HTR-8/SVneo (cell line): ENCODE results near the gene CBR4.
A peak's percentile ranks its signal among the peaks of the same experiment; 100 is the strongest.

Experiments used
- DNase-seq: peaks from one replicate; pipeline ENCODE4 v3.0.0; 2011; ENCODE audit warnings: low spot score, mixed read lengths; ENCODE audit not compliant: insufficient read length
- FAIRE-seq: peaks from 2 replicates; lab custom pipeline; 2011; peaks lifted over from hg19 to GRCh38; lab: Jason Lieb, UNC

Gene CBR4

DNA sequence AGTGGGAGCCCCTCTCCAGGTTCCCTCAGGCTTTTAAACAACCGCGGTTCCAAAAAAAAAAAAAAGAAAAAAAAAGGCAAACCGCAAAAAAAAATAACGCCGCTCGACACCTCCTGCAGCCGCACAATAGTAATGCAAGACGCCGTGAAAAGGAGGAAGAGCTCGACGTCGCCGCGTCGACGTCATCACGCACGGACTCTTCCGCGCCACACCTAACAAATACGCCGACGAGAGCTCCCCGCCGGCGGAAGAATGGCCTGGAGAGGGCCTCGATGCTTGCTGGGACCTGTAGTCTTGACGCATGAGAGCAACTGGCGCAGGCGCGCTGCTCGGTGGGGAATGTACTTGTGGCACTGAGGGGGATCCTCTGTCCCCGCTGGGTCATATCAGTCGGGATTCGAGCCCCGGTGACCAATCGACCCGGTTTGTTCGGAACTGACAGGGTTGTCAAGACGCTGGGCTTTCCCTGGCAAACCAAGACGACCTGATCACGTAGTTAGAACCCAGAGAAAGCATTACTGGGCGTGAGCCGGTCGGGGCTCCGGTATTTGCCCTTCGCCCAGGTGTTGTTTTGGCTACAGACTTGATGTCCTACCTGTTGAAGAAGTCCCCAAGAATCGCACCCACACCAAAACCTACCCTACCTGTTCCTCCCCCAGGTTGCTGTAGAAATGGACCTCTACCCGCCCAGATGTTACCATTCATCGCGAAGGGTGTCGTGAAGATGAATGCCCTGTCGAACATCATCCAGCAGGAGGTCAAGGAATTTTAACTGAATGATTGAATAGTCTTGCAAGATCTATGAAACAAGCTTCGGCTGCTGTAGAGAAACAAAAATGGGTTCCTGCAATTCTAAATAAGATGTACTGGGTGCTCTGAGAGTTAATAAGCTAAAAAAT is at the start of gene CBR4:
Gene CBR4 (minus strand): TSS at position 131 of the 899 bp plus-strand sequence. CDS start 166 bp downstream, outside the sequence.
- DNase-seq (peak; percentile 95), FAIRE-seq (peak; percentile 99)

DNA sequence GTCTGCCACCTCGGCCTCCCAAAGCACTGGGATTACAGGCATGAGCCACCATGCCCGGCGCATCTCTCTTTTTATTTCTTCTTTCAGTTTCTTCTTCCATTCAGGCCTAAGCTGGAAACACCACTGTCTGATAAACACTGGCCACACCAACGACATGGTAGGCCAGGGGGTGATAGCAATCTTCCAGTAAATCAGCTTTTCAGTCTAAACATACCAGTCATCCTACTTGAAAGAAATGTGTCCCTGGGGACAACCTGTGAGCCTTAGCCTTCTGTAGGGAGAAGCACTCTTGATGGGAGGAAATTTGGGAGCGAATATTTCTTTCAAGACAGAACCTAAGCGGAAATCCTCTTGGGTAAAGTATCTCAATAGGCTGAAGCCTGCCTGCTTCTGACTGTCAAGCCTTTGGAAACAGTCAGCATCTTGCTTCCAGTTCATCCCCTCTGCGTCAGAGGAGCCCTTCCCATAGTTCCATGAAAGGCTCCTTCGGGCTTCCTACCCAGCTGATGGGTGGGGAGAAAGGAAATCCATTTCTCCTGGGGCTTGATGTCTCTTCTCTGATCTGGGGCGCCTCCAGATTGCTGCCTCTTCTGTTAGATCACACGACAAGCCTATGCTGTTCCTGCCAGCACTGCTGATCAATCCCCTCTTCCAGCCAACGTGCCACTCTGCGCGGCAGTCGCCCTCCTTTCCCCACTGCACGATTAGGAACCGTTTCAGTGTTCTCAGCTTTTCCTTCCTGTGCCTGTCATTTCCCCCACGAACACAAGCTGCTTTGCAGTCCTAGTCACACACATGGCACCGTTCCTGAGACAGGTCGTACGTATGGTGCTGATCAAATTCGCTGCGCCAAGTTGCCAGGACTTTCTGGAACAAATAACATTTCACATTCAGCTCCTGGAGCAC is 49.5 kb upstream of the CBR4 start:
- peak; percentile 44 for FAIRE-seq
- no peak for DNase-seq

GRCh38 chr4:169058312-169058711 is 48.3 kb upstream of the CBR4 start:
- DNase-seq (no peak), FAIRE-seq (no peak)

GRCh38 chr4:169054879-169055278 is 44.8 kb upstream of the CBR4 start:
- DNase-seq, result no peak
- FAIRE-seq, result no peak

GRCh38 chr4:169052594-169052945 is 42.5 kb upstream of the CBR4 start:
- no peak for FAIRE-seq

DNA sequence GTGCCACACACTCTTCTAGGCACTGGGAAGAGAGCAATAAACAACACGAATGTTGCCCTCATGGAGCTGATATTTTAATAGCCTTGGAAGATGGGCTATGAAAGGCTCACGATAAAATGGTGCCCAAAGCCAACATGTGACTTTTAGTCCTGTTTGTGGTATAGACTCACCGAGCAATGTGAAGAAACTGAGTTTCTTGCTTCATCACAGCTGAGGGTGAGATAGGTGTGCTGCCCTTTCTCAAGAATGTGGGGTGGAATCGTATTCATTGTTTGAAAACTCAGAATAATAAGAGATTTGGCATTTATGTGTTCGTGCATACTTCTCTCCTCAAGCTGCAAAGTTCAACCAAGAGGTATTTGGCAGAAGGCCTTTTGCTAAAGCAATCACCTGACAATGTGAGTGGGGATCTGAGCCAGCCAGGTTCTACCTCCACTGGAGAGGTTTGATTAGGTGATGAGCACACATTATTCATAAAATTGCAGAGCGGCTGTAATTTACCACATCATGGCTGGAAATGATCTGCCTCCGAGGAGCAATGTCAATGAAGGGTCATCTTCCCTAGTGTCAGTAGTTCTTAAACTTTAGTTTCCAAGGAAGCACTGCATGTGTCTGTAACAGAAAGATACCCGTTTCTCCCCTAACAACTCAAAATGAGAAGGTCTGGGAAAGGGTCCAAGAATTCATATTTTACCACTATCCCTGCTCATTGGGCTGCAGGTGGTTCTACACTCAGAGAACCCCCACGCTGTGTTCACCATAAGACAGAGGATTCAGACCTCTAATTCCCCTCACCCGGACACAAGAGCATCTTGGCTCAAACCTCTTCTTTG is 41.9 kb upstream of the CBR4 start:
- DNase-seq (no peak), FAIRE-seq (peak; percentile 44)

More at GRCh38 chr4:169052594-169052945, 42.5 kb upstream of the CBR4 start:
- no peak for DNase-seq

DNA sequence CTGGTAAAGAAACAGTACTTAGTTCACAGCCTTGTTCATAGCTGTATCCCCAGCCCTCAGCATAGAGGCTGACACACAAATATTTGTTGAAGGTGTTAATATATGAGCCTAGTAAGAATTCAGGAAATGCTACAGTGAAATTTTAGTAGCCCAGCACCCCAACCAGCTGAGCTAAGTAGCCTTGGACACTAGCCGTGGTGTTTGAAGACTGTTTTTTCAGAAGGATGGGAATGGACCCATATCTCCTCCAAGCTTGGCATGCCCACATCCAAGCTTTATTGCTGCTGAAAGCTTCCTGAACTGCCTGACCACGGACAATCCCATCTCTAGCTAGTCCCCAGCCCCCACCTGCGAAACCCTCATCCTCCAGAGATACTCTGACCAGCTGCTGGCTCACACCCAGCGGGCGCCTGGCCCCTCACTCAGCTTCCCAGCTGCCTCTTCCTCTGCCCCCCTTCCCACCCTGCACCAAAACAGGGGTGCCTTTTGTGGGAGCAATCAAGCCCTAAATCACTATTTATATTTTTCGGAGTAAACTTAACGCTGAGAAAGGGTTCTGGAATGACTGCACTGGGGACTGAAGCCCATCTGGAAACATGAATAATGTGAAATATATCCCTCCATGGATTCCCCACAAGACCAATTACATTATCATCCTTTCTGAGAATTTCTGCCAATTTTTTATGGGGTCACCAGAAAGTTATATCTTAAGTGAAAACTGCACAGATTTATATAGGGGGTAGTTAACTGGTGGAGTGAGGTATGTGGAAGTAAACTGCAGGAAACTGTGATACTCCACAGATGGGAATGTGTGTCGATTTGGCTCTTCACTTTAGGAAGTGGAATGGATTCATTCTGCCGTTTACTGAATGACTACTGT is 41.1 kb upstream of the CBR4 start:
- no peak for FAIRE-seq
- DNase-seq, result no peak

- FAIRE-seq, result peak; percentile 49
These were observed 40.2 kb upstream of the CBR4 start for GRCh38 chr4:169050284-169050683.

GRCh38 chr4:169048868-169049414 is 38.9 kb upstream of the CBR4 start:
- DNase-seq (no peak), FAIRE-seq (no peak)

More at GRCh38 chr4:169050284-169050683, 40.2 kb upstream of the CBR4 start:
- DNase-seq, result no peak

DNA sequence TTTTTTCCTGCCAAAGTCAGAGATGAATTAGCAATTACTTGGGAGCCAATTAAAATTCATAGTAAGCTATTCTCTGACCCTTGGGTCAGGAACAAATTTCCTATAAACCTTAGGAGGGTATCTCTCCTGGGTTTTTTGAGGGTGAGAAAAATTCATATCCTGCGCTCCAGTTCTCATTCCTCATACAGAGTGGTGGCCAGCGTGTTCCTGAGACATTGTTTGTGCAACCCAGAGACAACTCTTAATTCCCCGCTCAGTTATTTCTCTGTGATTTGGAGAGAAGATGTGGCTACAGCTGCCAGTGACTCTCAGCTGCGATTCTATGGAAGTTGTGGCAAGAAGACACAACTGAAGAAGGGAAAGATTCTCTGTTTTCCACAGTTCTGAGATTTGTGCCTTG is 37.9 kb upstream of the CBR4 start:
- no peak for DNase-seq
- FAIRE-seq, result no peak

- FAIRE-seq, result peak; percentile 62
- DNase-seq, result peak; percentile 18
These were observed 36.0 kb upstream of the CBR4 start for GRCh38 chr4:169045862-169046584.

DNA sequence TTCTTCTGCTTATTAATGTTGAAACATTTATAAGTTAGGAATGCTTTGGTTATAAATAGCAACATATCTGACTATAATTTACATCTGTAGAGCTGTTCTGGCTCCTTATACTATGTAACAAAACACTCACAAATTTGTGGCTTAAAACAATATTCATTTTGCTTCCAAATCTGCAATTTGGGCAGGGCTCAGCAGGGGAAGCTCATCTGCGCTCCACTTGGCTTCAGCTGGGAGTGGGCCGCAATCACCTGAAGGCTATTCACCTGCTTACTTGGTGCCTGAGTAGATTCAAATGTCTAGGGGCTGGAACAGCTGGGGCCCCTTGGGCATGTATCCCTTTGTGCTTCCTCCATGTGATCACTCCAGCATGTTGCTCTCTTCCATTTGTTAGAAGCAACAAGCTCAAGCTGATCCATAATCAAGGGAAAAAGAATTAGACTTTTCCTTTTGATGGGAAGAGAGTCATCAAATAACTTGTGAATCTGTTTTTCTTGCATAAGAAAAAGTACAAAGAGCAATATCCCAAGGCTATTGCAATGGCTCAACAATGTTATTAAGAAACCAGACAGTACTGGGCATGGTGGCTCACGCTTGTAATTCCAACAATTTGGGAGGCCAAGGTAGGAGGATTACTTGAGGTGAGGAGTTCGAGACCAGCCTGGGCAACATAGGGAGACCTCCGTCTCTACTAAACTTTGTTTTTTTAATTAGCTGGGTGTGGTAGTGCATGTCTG is 34.8 kb upstream of the CBR4 start:
- FAIRE-seq, result no peak

DNA sequence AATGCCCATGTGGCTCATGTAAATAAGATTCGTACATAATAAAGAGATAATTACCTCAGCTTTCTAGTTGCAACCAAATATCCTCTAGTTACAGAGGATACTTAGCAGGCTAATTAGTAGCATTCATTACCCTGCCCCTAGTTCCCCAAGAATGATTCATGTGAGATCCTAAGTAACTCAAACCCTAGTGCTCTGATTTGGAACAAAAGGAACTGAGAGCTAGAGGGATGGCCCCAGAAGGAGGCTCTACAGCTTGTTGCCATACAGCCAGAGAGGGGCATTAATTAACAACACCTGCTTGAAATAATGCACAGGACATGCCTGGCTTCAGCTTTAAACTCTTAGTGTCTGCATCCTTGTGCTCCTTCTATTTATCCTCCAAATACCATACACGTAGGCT is 32.6 kb upstream of the CBR4 start:
- FAIRE-seq, result no peak
- no peak for DNase-seq

More for the DNA sequence above, 34.8 kb upstream of the CBR4 start:
- DNase-seq, result no peak

DNA sequence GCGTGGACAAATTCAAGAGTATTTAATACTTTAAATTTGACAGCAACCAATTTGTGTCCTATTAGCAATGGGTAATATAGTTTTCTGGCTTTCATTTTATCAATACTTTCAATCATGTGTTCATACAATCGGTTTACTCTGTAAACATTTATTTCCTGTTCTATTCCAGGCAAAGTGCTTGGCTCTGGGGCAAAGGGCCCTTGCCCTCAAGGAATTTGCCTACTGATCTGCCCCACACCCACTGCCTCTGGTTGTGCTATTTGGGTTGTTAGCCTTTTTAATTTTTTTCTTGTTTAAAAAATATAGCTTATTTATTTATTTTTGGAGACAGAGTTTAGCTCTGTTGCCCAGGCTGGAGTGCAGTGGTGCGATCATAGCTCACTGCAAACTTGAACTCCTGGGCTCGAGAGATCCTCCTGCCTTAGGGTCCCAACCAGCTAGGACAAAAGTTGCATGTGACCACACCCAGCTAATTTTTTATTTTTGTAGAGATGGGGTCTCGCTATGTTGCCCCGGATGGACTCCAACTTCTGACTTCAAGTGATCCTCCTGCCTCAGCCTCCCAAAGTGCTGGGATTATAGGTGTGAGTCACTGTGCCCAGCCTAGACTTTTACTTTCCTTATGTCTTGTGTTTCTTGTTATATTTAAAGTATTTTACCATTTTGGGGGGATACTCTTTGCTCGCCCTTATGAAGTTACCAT is 30.7 kb upstream of the CBR4 start:
- DNase-seq, result no peak
- FAIRE-seq, result no peak

DNA sequence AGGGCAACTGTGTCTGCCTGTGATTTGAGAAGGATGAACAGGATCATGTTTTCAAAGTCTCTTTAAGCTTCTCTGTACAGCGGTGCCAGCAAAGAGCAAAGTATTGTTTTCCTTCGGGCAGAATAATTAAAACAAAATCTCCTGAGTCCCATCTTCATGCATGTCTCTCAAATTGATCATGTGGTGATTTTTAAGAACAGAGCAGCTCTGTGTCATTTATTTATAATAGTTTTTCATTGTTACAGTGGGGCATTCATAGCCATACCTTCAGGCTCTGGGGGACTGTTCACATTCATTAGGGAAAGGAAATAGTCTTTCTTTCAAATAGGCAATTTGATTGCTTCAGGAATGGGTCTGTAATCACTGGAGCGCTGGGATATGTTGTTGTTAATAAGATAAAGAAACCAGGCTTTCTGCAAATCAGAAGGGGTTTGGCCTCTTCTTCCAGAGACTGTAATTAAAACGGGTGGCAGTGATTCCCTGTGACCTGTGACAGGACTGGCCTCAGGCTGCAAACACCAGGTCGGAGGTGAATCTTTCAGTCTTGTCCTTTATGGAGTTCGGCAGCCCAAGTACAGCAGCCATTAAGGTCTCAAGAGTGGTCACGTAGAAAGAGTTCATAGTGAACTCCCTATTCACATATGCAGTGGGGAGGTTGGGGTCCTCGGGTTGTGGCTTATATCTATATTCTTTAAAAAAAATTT is 29.3 kb upstream of the CBR4 start:
- DNase-seq, result no peak
- FAIRE-seq, result no peak

DNA sequence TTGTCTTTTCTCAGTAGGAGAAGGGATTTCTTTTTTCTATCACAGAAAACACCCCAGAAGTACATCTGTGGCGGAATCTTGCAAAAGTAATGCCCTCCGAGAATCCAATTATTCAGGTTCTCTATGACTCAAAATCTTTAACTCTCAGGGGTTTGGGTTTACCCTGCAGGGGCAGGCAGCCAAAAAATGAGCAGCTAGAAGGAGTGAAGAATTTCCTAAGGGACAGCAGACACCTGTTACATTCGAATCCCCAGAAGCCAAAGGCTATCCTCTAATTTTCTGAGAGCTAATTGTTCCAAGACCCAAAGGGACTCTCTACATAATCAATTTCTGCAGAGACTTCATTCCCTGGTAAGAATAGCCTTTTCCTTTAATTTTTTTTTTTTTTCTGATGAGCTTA is 27.5 kb upstream of the CBR4 start:
- FAIRE-seq (no peak), DNase-seq (no peak)
